HPDE6-E6E7 (cell line): Measurements from ENCODE around the gene SPAG17.

Source experiments
- DNase-seq: peaks from one replicate; pipeline ENCODE4 v3.0.0; 2011; ENCODE audit warnings: missing footprints; ENCODE audit errors: extremely low spot score

The SPAG17 gene

GRCh38 chr1:118118873-118119463 lies 66.1 kb downstream of the SPAG17 start:
- no peak for DNase-seq

- no peak for DNase-seq
Measured at GRCh38 chr1:118118469-118118868, 66.6 kb downstream of the SPAG17 start.

DNA sequence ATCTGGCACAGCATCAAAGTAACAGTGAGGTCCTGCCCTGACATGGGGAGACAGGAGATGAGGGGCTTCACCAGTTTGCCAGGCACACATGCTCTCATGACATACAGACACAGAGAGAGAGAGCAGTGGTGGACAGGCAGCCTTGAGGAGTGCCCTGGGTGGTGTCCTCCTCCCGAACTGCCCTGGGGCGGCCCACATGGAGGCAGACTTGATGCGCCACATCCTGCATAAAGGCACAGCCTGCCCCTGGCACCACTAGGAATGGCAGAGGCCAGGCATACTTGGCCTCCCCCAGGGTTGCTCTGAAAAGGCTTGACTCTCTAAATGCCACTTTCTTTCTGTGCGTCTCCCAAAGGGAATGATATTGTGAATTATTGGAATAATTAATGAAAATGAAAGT lies 67.5 kb downstream of the SPAG17 start:
- DNase-seq: no peak

DNA sequence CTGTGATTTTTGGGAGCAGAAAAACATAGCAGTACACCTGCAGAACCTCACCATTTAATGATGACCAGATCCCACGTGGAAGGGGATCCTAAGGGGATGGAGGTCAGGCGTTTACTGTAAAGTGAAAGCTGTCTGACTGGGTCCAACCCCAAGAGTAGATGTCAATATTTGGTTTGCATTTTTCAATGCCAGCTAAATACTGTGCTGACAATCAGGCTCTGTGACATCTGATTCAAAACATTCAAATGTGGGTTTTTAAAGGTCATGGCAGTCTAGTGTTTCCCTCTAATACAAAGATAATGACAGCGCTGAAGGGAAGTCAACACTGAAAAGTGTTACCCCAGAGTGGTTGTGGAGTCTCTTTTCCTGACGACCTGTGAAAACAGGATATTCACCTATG lies 68.1 kb downstream of the SPAG17 start:
- DNase-seq: no peak

- no peak for DNase-seq
Measured at GRCh38 chr1:118116401-118116800, 68.6 kb downstream of the SPAG17 start.

DNA sequence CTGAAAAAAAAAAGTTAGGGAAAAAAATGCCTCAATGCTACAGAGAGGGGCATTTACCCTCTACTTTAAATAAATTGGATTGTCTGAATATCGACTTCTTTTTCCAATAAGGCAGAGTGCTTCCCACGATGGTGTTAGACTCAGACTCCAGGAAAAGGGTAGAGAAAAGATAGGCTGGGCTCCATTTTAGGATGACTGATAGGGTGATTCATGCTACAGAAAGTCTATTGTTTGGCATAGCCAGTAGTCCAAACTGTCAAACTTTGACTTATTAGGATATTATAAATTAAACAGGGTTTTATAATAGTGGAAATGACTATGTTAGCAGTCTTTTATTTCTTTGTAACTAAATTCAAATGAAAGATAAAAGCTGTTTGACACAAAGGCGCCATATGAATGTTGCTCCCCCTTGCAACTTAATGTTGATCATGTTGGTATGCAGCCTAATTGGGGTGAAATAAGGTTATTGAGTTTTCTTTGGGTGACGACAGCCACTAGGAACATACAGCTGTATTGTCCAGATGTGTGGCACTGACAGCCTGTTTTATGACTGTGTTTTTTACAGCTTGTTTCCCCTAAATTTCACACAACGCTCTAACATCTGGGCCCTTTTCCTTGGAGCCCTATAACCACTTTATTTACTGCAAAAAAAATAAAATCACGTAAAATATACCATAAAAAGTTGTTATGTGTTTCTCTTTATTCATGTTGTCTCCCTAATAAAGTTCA lies 69.3 kb downstream of the SPAG17 start:
- peak; percentile 44 for DNase-seq

GRCh38 chr1:118113261-118113660 lies 71.8 kb downstream of the SPAG17 start:
- no peak for DNase-seq

DNA sequence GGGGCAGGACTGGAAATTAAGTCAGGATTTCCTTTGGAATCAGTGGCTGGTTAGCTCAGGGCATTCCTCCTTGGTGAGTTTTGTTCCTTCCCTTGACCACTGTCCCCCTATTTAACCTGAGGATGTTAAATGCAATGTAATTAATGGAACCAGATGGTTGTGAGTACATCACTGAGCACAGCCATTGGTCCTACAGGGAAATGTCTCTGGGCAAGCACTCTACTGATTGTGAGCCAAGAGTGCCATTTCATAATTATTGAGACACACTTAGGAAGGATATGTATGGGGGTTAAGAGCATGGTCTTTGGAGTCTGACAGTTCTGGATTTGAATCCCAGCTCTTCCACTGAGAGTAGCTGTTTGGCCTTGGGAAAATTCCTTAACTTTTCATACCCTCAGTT lies 74.4 kb downstream of the SPAG17 start:
- DNase-seq: no peak

DNA sequence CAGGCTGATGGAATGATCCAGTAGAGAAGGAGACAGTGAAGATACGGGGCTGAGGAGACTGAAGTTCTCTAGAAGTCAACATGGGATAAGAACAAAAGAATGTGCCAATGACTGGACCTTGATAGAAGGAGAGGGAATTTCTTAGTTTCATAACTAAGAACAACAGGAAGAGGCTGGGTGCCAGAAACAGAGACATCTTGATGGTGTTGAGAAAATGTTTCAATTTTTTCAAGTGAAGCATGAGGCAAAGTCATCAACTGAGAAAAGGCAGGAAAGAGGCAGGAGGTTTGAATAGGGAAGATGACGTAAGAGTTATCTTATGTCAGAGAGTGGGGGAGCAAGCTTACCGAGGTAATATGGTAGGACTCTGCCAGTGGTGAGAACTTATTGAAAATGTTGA lies 80.1 kb downstream of the SPAG17 start:
- DNase-seq: no peak

DNA sequence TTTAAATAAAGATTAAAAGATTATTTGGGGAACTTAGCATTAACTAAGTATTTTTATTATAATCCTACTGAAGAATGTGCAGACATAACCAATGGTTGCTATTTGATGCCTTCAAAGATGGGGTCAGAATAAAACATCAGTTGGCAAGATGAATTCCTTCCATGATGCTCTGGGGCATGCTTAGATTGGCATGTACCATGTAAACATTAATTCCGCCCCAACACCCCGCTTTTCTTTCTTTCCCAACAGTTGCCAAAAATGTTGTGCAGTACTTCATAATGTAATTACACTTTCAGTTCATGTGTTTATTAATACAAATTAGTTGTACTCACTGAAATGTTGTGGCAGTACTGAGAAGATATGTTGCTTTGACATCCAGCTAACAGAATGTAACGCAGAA lies 82.6 kb downstream of the SPAG17 start:
- no peak for DNase-seq

DNA sequence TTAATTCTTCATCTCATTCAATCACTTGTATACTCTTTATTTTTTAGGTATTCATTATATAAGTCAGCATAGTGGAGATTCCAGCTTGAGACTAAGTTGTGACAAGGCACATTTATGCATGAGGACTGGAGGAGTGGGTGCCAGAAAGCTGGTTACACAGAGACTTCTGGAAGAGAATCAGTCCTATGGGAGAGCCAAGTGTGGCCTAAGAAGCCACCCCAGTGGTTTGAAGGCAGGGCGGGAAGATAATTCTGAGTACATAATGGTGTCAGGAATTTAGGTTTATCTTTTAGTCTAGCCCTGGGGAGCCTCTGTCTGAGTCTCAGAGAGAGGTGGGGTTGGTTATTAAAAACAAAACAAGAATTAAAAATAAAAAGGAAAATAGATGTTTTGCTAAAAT lies 83.0 kb downstream of the SPAG17 start:
- DNase-seq: no peak

DNA sequence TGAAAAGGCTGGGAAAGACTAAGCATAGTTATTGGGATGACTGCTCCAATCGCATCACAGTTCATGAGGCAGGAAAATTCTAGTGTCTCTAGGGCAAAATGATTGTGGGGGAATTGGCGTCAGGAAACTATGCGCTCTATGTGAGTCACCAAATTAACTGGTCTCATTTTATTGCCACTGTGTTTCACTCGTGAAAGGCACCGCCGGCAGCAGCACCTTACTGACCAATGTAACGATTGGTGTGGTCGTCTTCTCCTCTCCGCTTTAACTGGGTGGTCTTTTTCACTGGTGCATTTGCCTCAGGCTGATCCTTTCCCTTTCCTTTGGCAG lies 83.5 kb downstream of the SPAG17 start:
- DNase-seq: no peak

- DNase-seq: no peak
Measured at GRCh38 chr1:118100686-118101514, 84.1 kb downstream of the SPAG17 start.

GRCh38 chr1:118099686-118100085 lies 85.3 kb downstream of the SPAG17 start:
- no peak for DNase-seq

GRCh38 chr1:118097622-118098348 lies 87.2 kb downstream of the SPAG17 start:
- DNase-seq: no peak

DNA sequence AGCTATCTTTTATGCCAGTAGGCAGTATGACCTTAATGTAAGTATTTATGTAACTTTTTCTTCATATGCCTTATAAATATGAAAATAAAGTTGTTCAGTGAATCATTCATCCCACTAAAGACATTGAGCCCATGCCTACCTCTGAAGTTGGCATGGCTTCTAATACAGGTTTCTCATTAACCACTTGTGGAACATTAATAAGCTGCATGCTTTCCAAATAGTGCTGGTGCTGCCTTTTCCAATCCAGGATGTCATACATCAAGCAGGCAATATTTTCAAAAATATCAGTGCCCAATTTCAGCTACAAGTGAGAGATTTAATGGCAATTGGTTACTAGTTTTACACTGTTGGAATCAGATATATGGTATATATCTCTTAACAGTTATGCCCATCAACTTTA lies 92.0 kb downstream of the SPAG17 start:
- DNase-seq: no peak

DNA sequence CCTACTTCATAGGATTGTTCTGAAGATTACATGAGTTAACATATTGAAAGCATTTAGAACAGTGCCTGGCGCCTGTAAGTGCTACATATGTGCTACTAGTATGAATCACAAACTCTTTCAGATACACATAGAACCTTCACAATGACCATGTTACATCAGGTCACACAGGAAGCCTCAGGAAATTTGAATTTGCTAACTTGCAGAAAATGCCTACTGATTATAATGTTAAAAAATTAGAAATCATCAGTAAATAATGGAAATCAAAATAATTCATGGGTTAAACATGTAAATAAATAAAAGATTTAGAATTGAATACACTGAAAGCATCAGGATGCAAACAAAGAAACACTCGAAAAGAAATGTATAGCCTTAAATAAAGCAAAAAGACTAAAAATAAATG lies 94.9 kb downstream of the SPAG17 start:
- no peak for DNase-seq

DNA sequence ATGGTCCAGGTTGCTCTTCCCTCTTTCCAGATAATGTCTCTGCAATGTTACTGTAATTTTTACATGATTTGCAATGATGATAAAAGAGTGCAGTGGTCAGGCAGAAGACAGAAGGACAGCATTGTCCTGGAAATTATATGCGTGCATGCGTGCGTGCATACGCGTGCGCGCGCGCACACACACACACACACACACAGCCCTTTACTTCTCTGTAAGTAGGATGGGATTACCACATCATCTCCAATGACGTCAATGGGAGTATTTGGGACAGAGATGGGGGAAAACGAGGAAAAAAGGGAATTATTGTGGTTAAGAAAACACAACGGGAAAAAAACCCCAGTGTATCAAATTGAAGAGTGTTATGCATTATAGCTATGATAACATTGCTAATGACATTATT lies 99.7 kb downstream of the SPAG17 start:
- DNase-seq: no peak

GRCh38 chr1:118084400-118084799 lies 100.6 kb downstream of the SPAG17 start:
- DNase-seq: no peak

- DNase-seq: no peak
Measured at GRCh38 chr1:118082984-118083383, 102.0 kb downstream of the SPAG17 start.

GRCh38 chr1:118081387-118081786 lies 103.6 kb downstream of the SPAG17 start:
- DNase-seq: no peak

DNA sequence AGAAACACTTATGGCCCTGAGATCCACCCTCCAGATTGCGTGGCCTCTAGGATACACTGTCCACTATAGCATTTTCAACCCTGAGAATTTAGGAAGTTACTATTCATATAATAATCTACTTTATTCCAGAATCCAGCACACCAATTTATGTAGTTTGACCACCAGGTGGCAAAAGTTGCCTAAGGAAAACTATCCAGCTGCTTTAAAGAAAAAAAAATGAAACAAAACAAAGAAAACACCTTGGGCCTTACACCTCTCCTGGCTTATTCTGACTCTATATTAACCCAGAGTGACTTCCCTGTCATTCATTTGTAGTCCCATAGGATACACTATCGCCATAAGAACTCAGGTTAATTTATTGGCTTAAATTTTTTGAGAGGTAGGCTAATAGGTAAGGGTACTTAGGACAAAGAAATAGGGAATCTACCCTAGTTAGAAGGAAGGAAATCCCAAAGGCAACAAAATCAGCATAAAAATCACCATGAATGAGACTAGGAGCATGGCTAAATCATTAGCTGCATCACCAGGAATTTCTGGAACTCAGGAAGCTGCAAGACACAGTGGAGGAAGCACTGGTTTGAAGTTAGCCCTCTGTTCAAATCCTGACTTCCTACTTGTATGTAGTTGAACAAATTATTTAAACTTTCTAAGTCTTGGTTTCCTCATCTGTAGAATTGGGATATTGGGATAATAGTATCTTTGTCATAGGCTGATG lies 107.5 kb downstream of the SPAG17 start:
- peak; percentile 12 for DNase-seq
